RWPE1 (cell line): ENCODE results near the gene GAD1.

Experiments
- CTCF ChIA-PET: fragments of 350-600 bp; sonication (Branson Sonifier 250); formaldehyde crosslinking; extraction: SDS; loops from one replicate; lab custom pipeline; 2021; lab: Yijun Ruan, JAX
- POLR2A ChIA-PET: fragments of 400-600 bp; formaldehyde crosslinking; extraction: SDS; loops from one replicate; lab custom pipeline; 2020; ENCODE audit warnings: antibody characterized with exemption; ENCODE audit not compliant: low non-redundant PET; lab: Yijun Ruan, JAX
- DNase-seq: peaks from one replicate; pipeline ENCODE4 v3.0.0; 2012; ENCODE audit warnings: low spot score
- H3K27ac ChIP-seq: fragments of 450-650 bp; 2 replicates; pipeline ENCODE4 v1.5.1; 2017
- CTCF ChIP-seq: fragments of 450-650 bp; conservative IDR thresholded peaks from 2 replicates; pipeline ENCODE4 v1.5.1; 2017; ENCODE audit warnings: low read depth, mild to moderate bottlenecking

GAD1 gene

DNA sequence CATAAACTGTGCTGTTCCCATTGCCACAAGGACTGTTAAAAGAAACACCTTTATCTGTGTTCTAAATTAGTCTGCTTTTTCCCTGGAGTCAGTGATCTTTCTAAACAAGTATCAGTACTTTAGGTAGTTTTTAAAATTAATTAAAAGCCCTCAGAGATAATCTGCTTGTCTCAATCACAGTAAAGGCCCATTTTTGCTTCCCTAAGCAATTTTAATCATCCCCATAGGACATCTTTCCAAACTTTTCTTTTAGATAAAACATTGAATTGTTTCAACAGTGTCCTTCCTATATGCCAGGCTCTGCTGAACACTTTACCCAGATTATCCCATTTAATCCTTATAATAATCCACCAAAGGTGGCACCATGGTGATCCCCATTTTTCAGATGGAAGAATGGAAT is 42.6 kb upstream of the GAD1 start:
- POLR2A ChIA-PET = no interaction called here
- TF ChIP-seq CTCF = no peak
- H3K27ac ChIP-seq = no peak overlapping the region
- no peak for DNase-seq
- CTCF ChIA-PET = no interaction called here

DNA sequence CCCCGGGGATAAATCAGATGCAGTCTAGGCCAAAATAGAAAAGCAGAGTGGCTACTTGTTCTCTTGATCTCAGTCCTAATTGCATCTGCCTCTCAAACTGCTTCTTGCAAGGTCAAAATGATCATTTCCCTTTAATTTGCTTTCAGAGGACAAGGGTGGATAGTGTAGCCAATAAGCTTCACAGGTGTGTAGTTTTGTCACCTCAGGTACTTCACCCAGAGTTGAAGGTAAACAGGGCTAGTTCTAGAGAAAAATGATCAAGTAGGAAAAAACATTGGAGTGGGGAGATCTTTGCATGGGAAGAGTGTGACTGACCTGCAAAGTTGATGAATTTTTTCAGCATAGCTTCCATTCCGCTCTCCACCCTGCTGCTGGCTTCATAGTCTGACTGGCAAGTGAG is 37.8 kb upstream of the GAD1 start:
- CTCF ChIA-PET = interaction anchor here (0.7 kb wide), 1 partner anchor 119 kb away, joined by 3 read pairs; no protein-coding TSS in a partner anchor
- no peak for TF ChIP-seq CTCF
- POLR2A ChIA-PET = no interaction called here
- DNase-seq = no peak
- H3K27ac ChIP-seq = no peak overlapping the region

- TF ChIP-seq CTCF = no peak
- no peak for DNase-seq
- H3K27ac ChIP-seq = no peak overlapping the region
- POLR2A ChIA-PET = no interaction called here
- CTCF ChIA-PET = interaction anchor here (0.7 kb wide), 1 partner anchor 119 kb away, joined by 3 read pairs; no protein-coding TSS in a partner anchor
Observed at GRCh38 chr2:170779304-170779703, 37.4 kb upstream of the GAD1 start.

DNA sequence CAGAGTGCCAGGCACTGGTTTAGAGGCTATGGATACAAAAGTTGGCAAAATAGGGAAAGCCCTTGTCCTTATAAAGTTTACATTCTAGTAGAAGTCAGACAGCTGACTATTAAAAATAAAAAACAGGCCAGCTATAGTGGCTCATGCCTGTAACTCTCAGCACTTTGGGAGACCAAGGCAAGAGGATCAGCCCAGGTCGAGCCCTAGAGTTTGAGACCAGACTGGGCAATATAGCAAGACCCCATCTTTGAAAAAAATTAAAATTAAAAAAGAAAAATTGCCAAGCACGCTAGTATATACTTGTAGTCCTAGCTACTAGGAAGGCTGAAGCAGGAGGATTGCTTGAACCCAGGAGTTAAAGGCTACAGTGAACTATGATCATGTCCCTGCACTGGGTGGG is 34.0 kb upstream of the GAD1 start:
- ChIA-PET POLR2A (no interaction called here), CTCF (no interaction called here)
- DNase-seq = no peak
- H3K27ac ChIP-seq = no peak overlapping the region
- no peak for TF ChIP-seq CTCF

DNA sequence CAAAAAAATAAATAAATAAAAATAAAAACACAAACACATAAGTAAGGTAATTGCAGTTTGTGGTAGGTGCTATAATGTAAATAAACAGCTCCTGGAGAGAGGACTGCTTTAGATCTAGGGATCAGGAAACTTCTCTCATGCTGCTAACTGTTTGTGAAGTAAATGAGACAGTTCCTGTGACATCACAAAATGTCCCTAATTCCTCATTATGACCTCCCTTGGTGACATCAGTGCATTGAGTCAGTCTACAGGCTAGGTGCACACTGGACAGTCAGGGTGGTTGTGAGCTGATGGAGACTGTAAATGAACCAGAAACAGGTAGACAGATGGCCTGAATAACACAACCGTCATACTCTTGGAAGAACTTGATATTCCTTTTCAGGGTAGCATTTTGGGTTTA is 33.1 kb upstream of the GAD1 start:
- no peak overlapping the region for H3K27ac ChIP-seq
- POLR2A ChIA-PET = no interaction called here
- TF ChIP-seq CTCF = no peak
- CTCF ChIA-PET = interaction anchor here (0.6 kb wide), 1 partner anchor 484 kb away, joined by 6 read pairs; no protein-coding TSS in a partner anchor
- DNase-seq = no peak

DNA sequence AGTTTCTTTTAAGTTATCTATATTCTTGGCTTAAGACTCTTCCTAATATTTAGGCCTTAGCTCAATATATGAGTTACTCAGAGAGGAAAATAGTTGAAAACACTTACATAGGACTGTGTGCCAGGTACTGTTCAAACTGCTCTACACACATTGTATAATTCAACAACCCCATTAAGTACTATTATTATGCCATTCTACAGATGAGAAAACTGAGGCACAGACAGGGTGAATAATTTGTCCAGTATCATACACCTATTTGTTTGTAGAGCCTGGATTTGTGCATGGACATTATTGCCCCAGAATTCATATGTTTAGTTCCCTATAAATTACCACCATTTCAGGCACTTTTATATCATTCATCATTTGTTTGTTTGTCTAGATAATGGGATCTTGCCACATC is 17.7 kb upstream of the GAD1 start:
- DNase-seq = no peak
- no peak overlapping the region for H3K27ac ChIP-seq
- POLR2A ChIA-PET = interaction anchor here (0.7 kb wide), 1 partner anchor 13 kb away, joined by 3 read pairs; no protein-coding TSS in a partner anchor
- TF ChIP-seq CTCF = no peak
- CTCF ChIA-PET = interaction anchor here (1.3 kb wide), 1 partner anchor 14 kb away, joined by 4 read pairs; no protein-coding TSS in a partner anchor
